Astrocyte (in vitro differentiated cells and primary cell): ENCODE data around the gene SCNN1A.

Experiments used
- EZH2 ChIP-seq: IDR thresholded peaks from 2 replicates; pipeline ENCODE4 v1.6.1; 2012; ENCODE audit warnings: mild to moderate bottlenecking, low read length, inconsistent platforms; ENCODE audit not compliant: insufficient read depth
- TF ChIP-seq, protein P1 (sequence below): IDR thresholded peaks from 2 replicates; pipeline ENCODE4 v1.5.1; 2011; ENCODE audit warnings: low read depth, mild to moderate bottlenecking, inconsistent platforms, low read length, moderate library complexity; ENCODE audit not compliant: insufficient read depth

DNA sequence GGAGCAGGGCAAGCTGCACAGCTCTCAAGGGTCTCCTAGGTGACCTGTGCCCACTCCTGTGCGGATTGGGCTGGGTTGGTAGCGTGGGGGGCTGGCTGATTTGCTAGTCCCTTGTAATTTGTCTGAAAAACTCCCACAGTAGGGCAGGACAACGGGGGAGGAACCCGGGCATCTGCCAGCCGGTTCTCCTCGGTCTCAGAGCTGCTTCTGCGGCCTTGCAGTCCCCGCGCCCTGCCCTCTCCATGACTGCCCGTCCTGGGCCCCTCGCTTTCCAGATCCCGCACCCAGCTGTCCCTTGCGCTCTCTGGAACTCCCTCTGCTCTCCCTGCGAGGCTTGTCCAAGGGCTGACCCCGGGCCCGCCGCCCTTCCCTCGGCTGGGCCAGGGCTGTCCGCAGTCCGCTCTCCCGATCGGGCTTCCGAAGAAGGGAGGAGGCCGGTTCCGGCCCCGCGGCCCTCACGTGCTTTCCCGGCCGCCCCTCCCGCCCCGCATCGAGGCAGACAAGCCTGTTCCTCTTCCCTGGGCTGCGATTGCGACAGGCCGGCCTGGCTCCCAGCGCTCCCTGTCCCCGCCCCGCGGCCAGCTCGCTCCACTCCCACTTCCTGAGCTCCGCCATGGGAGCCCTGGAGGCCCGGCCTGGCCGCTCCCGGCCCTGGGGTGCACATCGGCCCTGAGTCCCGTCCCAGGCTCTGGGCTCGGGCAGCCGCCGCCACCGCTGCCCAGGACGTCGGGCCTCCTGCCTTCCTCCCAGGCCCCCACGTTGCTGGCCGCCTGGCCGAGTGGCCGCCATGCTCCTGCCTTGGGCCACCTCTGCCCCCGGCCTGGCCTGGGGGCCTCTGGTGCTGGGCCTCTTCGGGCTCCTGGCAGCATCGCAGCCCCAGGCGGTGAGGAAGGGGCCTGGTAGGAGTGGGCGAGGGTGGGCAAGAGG, 8.5 kb upstream of the SCNN1A start, which contains the start of gene LTBR:
- TF ChIP-seq, protein P1, sequence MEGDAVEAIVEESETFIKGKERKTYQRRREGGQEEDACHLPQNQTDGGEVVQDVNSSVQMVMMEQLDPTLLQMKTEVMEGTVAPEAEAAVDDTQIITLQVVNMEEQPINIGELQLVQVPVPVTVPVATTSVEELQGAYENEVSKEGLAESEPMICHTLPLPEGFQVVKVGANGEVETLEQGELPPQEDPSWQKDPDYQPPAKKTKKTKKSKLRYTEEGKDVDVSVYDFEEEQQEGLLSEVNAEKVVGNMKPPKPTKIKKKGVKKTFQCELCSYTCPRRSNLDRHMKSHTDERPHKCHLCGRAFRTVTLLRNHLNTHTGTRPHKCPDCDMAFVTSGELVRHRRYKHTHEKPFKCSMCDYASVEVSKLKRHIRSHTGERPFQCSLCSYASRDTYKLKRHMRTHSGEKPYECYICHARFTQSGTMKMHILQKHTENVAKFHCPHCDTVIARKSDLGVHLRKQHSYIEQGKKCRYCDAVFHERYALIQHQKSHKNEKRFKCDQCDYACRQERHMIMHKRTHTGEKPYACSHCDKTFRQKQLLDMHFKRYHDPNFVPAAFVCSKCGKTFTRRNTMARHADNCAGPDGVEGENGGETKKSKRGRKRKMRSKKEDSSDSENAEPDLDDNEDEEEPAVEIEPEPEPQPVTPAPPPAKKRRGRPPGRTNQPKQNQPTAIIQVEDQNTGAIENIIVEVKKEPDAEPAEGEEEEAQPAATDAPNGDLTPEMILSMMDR, result no peak
- TF ChIP-seq EZH2, result no peak
